SK-N-SH treated with all-trans-retinoic acid at 6 μM for 48 hours (cell line): ENCODE results near the gene NOX1.

Experiments used
- ATAC-seq: fragments of 200-7000 bp; cut with Tn5 transposase; 3 replicates; pipeline ENCODE4 v1.9.1; 2020; ENCODE audit warnings: mild to moderate bottlenecking, moderate library complexity
- ARNTL ChIP-seq: fragments of 450-650 bp; formaldehyde crosslinking; IDR thresholded peaks from 2 replicates; pipeline ENCODE4 v1.5.0; 2020; ENCODE audit warnings: low read depth, mild to moderate bottlenecking, moderate library complexity, borderline replicate concordance
- BACH2 ChIP-seq: fragments of 250-450 bp; sonication (Bioruptor Pico); IDR thresholded peaks from 2 replicates; pipeline ENCODE4 v1.9.0; 2021; ENCODE audit warnings: mild to moderate bottlenecking, borderline replicate concordance
- CSDC2 ChIP-seq: fragments of 250-450 bp; sonication (Bioruptor Pico); IDR thresholded peaks from 2 replicates; pipeline ENCODE4 v1.5.0; 2020; ENCODE audit warnings: mild to moderate bottlenecking, moderate library complexity
- ESRRG ChIP-seq: fragments of 250-450 bp; sonication (Bioruptor Pico); IDR thresholded peaks from 2 replicates; pipeline ENCODE4 v1.6.1; 2021; ENCODE audit warnings: mild to moderate bottlenecking
- GLIS3 ChIP-seq: fragments of 250-450 bp; sonication (Bioruptor Pico); IDR thresholded peaks from 2 replicates; pipeline ENCODE4 v1.5.0; 2020; ENCODE audit warnings: mild to moderate bottlenecking, moderate library complexity
- ISL1 ChIP-seq: fragments of 250-450 bp; sonication (Bioruptor Pico); IDR thresholded peaks from 2 replicates; pipeline ENCODE4 v2.1.2; 2022; ENCODE audit warnings: mild to moderate bottlenecking, moderate library complexity
- OSR1 ChIP-seq: fragments of 250-450 bp; sonication (Bioruptor Pico); IDR thresholded peaks from 2 replicates; pipeline ENCODE4 v1.8.0; 2022; ENCODE audit warnings: moderate library complexity, mild to moderate bottlenecking, inconsistent platforms
- RARB ChIP-seq: fragments of 250-450 bp; sonication (Bioruptor Pico); IDR thresholded peaks from 2 replicates; pipeline ENCODE4 v1.8.0; 2021; ENCODE audit warnings: mild to moderate bottlenecking, moderate library complexity
- SNAI2 ChIP-seq: fragments of 250-450 bp; sonication (Bioruptor Pico); IDR thresholded peaks from 2 replicates; pipeline ENCODE4 v1.5.0; 2020; ENCODE audit warnings: mild to moderate bottlenecking, moderate library complexity
- TCF4 ChIP-seq: fragments of 250-450 bp; sonication (Bioruptor Pico); IDR thresholded peaks from 2 replicates; pipeline ENCODE4 v1.8.0; 2021; ENCODE audit warnings: mild to moderate bottlenecking, moderate library complexity, borderline replicate concordance
- TOX ChIP-seq: fragments of 250-450 bp; sonication (Bioruptor Pico); IDR thresholded peaks from 2 replicates; pipeline ENCODE4 v1.8.0; 2021; ENCODE audit warnings: mild to moderate bottlenecking, moderate library complexity, borderline replicate concordance
- ZC3H10 ChIP-seq: fragments of 250-450 bp; sonication (Bioruptor Pico); IDR thresholded peaks from 2 replicates; pipeline ENCODE4 v1.5.1; 2021; ENCODE audit warnings: mild to moderate bottlenecking, moderate library complexity
- ZFP3 ChIP-seq: fragments of 250-450 bp; sonication (Bioruptor Pico); IDR thresholded peaks from 2 replicates; pipeline ENCODE4 v1.5.0; 2020; ENCODE audit warnings: mild to moderate bottlenecking, moderate library complexity
- ZFP30 ChIP-seq: fragments of 450-650 bp; formaldehyde crosslinking; IDR thresholded peaks from 2 replicates; pipeline ENCODE4 v1.5.0; 2022; ENCODE audit warnings: mild to moderate bottlenecking, moderate library complexity
- ZNF565 ChIP-seq: fragments of 450-650 bp; formaldehyde crosslinking; conservative IDR thresholded peaks from 2 replicates; pipeline ENCODE4 v1.5.0; 2020; ENCODE audit warnings: low read depth, mild to moderate bottlenecking, moderate library complexity
- ZNF70 ChIP-seq: fragments of 450-650 bp; formaldehyde crosslinking; IDR thresholded peaks from 2 replicates; pipeline ENCODE4 v1.5.0; 2020; ENCODE audit warnings: mild to moderate bottlenecking, moderate library complexity
- ZNF8 ChIP-seq: fragments of 450-650 bp; formaldehyde crosslinking; IDR thresholded peaks from 2 replicates; pipeline ENCODE4 v1.5.0; 2020; ENCODE audit warnings: mild to moderate bottlenecking, moderate library complexity
- TF ChIP-seq, protein P1 (sequence below): fragments of 250-450 bp; sonication (Bioruptor Pico); IDR thresholded peaks from 2 replicates; pipeline ENCODE4 v1.5.1; 2021; ENCODE audit warnings: mild to moderate bottlenecking, moderate library complexity
- TF ChIP-seq, protein P2 (sequence below): fragments of 250-450 bp; sonication (Bioruptor Pico); IDR thresholded peaks from 2 replicates; pipeline ENCODE4 v1.8.0; 2021; ENCODE audit warnings: low read depth, mild to moderate bottlenecking, moderate library complexity, borderline replicate concordance
- TF ChIP-seq, protein P3 (sequence below): fragments of 250-450 bp; sonication (Bioruptor Pico); IDR thresholded peaks from 2 replicates; pipeline ENCODE4 v1.5.0; 2020; ENCODE audit warnings: mild to moderate bottlenecking, moderate library complexity
- TF ChIP-seq, protein P4 (sequence below): fragments of 250-450 bp; sonication (Bioruptor Pico); IDR thresholded peaks from 2 replicates; pipeline ENCODE4 v1.8.0; 2020; ENCODE audit warnings: mild to moderate bottlenecking, moderate library complexity, borderline replicate concordance

NOX1 gene

DNA sequence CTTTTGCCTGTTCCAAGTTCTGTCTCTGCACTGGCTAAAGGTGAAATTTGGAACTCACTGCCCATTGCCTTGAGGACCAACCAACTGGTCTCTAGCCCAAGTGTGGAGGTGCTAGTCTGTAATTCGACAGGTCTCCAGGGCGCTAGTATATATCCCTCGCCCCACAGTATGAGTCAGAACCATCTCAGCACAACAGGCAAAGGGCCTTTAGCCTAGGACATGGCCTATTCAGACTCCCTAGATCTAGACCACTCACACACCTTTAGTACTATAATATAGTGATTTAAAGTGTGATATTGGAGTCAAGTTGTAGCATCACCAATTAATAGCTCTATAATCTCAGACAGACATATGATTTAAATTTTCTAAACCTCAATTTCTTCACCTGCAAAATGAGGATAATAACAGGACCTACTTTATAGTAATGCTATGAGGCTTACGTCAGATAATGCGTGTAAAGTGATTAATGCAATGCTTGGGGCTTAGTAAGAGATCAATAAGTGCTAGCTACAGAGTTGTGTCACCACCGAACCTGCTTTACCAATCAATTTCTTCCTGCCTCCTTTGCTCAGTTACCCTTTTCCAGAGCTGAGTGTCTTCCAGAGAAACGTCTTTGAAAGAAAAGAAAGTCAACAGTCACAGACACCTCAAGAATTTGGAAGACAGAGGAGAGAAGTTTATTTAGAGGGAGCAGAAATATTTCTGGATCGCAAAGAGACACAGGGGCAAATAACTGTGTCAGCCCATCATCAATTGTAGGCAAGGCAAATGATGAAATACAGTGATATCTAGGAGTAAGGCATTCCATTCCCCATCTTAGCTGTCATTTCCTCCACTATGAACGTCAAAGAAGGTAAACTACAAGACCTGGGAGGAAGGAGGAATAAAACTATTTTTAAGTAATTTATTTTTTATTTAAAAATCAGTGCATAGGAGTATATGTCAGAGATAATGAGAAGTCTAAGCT, 2.3 kb downstream of the NOX1 start:
- TF ChIP-seq, protein P1, sequence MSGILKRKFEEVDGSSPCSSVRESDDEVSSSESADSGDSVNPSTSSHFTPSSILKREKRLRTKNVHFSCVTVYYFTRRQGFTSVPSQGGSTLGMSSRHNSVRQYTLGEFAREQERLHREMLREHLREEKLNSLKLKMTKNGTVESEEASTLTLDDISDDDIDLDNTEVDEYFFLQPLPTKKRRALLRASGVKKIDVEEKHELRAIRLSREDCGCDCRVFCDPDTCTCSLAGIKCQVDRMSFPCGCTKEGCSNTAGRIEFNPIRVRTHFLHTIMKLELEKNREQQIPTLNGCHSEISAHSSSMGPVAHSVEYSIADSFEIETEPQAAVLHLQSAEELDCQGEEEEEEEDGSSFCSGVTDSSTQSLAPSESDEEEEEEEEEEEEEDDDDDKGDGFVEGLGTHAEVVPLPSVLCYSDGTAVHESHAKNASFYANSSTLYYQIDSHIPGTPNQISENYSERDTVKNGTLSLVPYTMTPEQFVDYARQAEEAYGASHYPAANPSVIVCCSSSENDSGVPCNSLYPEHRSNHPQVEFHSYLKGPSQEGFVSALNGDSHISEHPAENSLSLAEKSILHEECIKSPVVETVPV: no peak

DNA sequence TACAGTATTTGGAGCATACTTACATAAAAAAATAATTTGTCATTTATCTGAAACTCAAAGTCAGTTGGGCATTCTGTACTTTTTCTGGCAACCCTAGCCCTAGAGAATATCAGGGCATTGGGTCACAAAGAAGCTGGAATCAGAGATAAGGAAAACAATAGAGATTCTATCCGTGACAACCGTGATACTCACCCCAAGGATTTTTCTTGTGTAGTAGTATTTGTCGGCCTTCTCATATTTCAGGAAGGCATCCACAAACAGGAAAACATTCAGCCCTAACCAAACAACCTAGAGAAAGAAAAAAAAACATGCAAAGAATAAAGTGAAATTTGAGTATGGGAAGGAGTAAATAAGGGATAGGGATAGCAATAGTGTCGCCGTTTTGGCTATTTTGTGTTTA, 3.6 kb downstream of the NOX1 start:
- TF ChIP-seq TOX: no peak
- TF ChIP-seq RARB (CRISPR knock-in tag): no peak
- no peak for TF ChIP-seq BACH2 (CRISPR knock-in tag)
- no peak for TF ChIP-seq CSDC2
- TF ChIP-seq, protein P2, sequence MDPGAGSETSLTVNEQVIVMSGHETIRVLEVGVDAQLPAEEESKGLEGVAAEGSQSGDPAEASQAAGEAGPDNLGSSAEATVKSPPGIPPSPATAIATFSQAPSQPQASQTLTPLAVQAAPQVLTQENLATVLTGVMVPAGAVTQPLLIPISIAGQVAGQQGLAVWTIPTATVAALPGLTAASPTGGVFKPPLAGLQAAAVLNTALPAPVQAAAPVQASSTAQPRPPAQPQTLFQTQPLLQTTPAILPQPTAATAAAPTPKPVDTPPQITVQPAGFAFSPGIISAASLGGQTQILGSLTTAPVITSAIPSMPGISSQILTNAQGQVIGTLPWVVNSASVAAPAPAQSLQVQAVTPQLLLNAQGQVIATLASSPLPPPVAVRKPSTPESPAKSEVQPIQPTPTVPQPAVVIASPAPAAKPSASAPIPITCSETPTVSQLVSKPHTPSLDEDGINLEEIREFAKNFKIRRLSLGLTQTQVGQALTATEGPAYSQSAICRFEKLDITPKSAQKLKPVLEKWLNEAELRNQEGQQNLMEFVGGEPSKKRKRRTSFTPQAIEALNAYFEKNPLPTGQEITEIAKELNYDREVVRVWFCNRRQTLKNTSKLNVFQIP: no peak
- no peak for ATAC-seq

More for the DNA sequence above, 2.3 kb downstream of the NOX1 start:
- no peak for ATAC-seq

DNA sequence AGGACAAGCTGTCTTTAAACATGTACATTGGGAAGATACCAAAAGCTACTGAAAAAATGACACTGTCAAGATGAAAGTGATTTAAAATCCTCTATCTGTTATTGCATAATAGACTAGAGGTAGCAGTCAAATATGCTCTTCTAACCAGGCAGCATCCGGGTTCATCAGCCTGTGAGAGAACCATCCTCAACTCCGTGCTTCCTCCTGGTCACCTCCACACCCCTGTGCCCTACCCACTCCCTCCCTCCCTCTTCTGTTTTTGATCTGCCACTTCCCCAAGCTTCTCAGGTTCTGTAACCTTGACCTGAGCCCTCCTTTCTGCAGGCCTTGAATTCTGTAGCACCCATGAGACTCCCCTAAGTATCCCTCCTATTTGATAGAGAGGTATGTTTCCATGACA, 5.9 kb downstream of the NOX1 start:
- no peak for ATAC-seq

DNA sequence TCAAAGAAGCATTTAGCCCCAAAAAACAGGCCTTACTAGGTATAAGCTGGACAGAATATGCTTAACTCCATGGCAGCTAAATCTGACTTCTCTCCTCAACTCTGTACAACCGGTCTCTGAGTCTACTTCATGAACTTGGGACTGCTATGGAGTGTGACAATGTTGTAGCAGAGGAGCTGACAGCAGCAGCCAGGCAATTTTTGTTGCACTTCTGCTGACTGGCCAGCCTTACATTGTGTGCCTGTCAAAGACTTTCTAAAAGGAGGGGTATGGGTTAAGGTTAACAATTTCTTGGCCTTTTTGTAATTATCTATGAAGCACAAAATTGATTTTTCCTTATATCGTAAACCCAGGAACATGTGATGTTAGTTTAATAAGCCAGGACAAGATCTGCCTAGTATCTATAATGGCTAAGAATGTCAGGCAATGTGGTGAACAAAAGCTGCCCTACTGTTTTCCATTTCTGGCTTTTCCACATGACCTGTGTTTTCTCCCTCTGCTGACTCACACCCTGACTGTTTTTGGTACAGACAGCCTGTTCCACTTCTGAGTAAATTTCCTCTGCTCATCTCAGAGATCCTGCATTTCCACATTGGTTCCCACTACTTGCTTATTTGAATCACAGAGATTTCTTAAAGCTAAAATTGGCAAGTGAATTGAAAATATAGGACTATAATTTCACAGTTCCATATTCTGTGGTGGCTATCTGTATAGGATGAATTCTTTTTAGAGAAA, 9.3 kb downstream of the NOX1 start:
- TF ChIP-seq CSDC2 (no peak), TCF4 (CRISPR knock-in tag) (no peak), GLIS3 (CRISPR knock-in tag) (no peak), ZFP30 (no peak), TOX (no peak), ZC3H10 (no peak), BACH2 (CRISPR knock-in tag) (no peak), SNAI2 (CRISPR knock-in tag) (no peak), ZNF565 (CRISPR knock-in tag) (no peak), ESRRG (CRISPR knock-in tag) (no peak), ZFP3 (CRISPR knock-in tag) (no peak), RARB (CRISPR knock-in tag) (no peak), ZNF8 (CRISPR knock-in tag) (no peak), OSR1 (no peak)
- TF ChIP-seq, protein P3, sequence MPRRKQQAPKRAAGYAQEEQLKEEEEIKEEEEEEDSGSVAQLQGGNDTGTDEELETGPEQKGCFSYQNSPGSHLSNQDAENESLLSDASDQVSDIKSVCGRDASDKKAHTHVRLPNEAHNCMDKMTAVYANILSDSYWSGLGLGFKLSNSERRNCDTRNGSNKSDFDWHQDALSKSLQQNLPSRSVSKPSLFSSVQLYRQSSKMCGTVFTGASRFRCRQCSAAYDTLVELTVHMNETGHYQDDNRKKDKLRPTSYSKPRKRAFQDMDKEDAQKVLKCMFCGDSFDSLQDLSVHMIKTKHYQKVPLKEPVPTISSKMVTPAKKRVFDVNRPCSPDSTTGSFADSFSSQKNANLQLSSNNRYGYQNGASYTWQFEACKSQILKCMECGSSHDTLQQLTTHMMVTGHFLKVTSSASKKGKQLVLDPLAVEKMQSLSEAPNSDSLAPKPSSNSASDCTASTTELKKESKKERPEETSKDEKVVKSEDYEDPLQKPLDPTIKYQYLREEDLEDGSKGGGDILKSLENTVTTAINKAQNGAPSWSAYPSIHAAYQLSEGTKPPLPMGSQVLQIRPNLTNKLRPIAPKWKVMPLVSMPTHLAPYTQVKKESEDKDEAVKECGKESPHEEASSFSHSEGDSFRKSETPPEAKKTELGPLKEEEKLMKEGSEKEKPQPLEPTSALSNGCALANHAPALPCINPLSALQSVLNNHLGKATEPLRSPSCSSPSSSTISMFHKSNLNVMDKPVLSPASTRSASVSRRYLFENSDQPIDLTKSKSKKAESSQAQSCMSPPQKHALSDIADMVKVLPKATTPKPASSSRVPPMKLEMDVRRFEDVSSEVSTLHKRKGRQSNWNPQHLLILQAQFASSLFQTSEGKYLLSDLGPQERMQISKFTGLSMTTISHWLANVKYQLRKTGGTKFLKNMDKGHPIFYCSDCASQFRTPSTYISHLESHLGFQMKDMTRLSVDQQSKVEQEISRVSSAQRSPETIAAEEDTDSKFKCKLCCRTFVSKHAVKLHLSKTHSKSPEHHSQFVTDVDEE (CRISPR knock-in tag): no peak
- TF ChIP-seq, protein P4, sequence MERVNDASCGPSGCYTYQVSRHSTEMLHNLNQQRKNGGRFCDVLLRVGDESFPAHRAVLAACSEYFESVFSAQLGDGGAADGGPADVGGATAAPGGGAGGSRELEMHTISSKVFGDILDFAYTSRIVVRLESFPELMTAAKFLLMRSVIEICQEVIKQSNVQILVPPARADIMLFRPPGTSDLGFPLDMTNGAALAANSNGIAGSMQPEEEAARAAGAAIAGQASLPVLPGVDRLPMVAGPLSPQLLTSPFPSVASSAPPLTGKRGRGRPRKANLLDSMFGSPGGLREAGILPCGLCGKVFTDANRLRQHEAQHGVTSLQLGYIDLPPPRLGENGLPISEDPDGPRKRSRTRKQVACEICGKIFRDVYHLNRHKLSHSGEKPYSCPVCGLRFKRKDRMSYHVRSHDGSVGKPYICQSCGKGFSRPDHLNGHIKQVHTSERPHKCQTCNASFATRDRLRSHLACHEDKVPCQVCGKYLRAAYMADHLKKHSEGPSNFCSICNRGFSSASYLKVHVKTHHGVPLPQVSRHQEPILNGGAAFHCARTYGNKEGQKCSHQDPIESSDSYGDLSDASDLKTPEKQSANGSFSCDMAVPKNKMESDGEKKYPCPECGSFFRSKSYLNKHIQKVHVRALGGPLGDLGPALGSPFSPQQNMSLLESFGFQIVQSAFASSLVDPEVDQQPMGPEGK (CRISPR knock-in tag): no peak
- peak; percentile 73 for ATAC-seq

More for the DNA sequence above, 5.9 kb downstream of the NOX1 start:
- TF ChIP-seq GLIS3 (CRISPR knock-in tag): no peak
- TF ChIP-seq ISL1: no peak
- TF ChIP-seq, protein P4 (CRISPR knock-in tag): no peak
- TF ChIP-seq ZNF8 (CRISPR knock-in tag): no peak
- no peak for TF ChIP-seq ARNTL (CRISPR knock-in tag)
- no peak for TF ChIP-seq ZNF565 (CRISPR knock-in tag)
- no peak for TF ChIP-seq CSDC2
- TF ChIP-seq ZC3H10: no peak
- no peak for TF ChIP-seq RARB (CRISPR knock-in tag)
- TF ChIP-seq, protein P2: no peak
- TF ChIP-seq ZNF70 (CRISPR knock-in tag): no peak
- TF ChIP-seq ESRRG (CRISPR knock-in tag): no peak
